NCI-H524 treated with DMSO at 0.1 percent for 48 hours (cell line): ENCODE measurements around the gene TMEM266.

Source experiments
- DNase-seq: peaks from one replicate; lab custom pipeline; 2025; lab: John Stamatoyannopoulos, UW

Gene TMEM266

DNA sequence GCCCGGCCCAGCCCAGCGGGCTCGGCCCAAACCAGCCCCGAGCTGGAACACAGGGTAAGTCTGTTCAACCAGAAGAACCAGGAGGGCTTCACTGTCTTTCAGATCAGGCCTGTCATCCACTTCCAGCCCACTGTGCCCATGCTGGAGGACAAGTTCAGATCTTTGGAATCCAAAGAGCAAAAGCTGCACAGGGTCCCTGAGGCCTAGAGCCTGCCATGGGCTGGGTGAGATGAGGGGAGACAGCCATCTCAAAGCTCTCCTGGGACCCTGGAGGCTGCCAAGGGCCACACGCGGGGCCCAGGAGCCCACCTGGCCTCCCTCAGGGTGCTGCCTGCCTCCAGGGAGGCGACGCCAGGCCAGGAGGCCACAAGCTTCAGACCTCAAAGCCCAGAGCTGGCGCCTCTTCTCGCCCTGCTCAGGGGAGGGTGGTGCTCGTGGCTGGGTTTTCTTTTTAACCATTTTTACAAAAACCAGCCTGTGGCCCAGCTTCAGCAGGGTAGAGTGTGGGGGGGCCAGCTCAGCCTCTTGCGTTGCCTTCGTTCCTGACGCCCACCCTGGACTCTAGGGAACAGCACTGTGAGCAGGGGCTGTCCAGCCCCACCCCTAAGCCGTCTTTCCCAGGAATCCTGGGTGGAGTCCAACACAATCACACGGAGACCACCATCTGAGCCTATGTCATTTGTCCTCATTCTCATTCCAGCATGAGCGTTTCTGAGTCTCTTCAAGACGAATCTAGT is 144.5 kb downstream of the TMEM266 start:
- no peak for DNase-seq

- no peak for DNase-seq
Observed at GRCh38 chr15:76204916-76205460, 145.2 kb downstream of the TMEM266 start.

GRCh38 chr15:76206325-76206976 is 146.7 kb downstream of the TMEM266 start:
- DNase-seq: no peak

- no peak for DNase-seq
Observed at GRCh38 chr15:76208084-76208785, 148.4 kb downstream of the TMEM266 start.

- DNase-seq: no peak
Observed at GRCh38 chr15:76208786-76209424, 149.1 kb downstream of the TMEM266 start.

GRCh38 chr15:76209523-76209922 is 149.7 kb downstream of the TMEM266 start:
- DNase-seq: no peak

DNA sequence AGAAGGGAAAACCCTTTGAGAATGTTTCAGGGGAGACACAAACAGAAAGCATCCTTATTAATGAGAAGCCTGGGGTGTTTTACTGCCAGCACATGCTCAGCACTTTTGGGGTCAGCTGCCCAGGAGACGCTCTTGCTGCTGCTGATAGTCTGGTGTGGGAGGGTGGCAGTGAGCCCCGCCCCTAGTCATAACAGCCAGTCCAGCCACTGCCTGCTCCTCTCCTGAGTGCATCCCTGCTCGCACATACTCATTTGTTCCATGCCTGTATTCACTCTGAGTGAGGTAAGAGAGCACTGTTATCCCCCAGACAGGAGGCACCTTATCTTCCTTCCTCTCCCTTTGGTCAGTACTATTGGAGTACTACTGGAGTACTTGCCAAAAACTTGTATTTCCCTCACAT is 150.2 kb downstream of the TMEM266 start:
- DNase-seq: no peak

GRCh38 chr15:76215634-76216033 is 155.8 kb downstream of the TMEM266 start:
- no peak for DNase-seq

DNA sequence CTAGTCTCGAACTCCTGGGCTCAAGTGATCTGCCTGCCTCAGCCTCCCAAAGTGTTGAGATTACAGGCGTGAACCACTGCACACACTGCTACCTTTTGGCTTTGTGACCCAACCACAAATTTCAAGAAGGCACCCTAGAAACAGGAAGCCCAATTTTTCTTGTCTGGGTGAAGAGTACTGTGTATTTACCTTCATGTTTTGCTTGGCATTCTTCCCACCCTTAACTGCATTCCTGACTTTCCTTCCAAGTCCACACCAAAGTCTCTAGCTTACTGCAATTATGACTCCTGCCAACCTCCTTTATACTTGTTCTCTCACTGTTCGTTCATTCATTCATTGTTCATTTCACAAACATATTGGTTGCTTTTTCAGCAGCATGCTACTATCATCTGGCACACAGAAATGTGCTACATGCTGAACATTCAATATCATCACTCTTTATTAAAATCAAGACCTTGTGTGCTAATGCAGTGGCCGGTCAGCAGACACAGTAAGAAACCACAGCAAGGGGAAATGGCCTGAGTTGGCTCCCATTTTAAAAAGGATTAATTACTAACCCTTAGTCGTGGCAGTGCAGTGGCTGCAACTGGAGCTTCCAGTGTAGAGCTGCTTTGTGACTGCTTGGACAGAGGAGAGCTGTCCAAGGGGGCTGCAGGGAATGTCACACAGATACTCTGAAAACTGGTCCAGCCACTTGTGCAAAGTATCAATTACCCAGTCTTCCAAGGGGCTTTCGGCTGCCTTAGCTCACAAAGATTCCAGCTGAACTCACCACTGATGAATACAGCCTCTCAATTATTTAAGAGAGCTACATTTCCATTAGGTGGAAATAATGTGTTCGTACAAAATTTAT is 157.5 kb downstream of the TMEM266 start:
- DNase-seq: no peak

DNA sequence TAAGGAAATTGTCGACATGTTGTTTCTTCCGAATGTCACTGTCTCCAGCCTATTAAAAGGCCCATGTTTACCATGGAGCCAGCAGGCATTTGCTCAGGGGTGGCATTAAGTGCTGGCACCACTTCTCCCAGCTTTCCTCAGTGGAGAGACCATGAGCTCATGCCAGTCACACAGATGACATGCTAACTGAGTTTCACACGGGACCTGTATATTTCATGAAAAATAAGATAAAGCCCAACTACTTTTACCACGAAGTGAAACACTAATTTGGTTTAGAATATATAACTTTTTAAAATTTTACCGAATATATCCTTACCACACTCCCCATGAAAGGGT is 158.1 kb downstream of the TMEM266 start:
- no peak for DNase-seq

GRCh38 chr15:76221085-76221767 is 161.4 kb downstream of the TMEM266 start:
- DNase-seq: no peak

DNA sequence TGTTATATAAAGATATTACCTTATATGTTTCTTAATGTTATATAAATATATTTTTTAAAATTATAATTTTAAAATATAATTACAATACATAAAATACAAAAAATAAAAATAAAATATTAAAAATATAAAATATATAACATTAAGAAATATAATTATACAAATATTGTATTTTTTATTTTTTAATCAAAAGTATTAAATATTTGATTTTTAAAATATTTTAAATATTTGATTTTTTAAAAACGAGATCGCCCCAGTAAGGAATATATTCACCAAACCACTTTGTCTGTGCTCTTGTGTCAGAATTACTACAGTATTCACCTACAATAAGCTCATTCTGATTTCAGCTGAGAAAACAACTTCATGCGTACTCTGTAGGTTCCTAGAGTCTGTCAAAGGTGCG is 162.4 kb downstream of the TMEM266 start:
- DNase-seq: no peak

GRCh38 chr15:76223521-76223920 is 163.7 kb downstream of the TMEM266 start:
- no peak for DNase-seq

- DNase-seq: no peak
Observed at GRCh38 chr15:76229266-76229665, 169.5 kb downstream of the TMEM266 start.

DNA sequence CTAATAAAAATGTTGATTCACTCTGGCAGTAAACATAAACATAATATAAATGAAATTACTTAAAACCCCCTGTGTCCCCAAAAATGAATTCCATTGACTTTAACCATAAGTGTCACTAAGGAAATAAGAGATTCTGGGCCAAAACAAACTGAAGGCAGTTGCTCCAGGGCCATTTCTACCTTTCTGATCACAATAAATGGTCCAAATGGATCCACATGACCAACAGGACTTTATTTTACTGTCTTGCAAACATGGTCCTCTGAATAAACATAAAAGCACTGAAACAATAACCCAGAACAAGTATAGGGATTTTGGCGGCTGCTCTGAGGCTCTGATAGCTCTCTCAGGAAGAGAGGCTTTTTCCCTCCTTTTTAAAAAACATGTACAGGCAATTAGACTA is 174.1 kb downstream of the TMEM266 start:
- DNase-seq: no peak

DNA sequence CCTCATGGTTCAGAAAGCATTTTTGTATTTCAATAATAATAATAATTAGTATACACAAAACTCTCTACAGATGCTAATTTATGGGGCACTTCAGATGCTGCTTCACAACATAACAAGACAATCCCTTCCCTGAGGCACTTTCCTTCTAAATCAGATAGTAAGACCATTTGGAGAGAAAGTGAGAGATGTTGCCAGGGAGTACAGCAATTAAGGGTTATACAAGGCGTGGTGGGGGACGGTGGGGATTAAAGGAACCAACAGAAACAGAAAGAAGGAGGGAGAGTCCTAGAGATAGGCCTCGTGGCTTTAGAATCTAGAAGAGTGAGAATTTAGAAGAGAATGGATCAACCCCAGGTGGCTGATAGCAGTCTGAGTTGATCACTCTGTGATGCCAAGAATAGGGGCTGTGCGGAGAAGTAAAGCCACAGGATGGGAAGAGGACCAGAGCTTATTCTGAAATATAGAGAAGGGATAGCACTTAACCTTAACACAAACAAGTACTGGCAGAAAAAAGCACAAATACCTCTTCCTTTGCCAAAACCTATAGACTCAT is 174.6 kb downstream of the TMEM266 start:
- DNase-seq: no peak

DNA sequence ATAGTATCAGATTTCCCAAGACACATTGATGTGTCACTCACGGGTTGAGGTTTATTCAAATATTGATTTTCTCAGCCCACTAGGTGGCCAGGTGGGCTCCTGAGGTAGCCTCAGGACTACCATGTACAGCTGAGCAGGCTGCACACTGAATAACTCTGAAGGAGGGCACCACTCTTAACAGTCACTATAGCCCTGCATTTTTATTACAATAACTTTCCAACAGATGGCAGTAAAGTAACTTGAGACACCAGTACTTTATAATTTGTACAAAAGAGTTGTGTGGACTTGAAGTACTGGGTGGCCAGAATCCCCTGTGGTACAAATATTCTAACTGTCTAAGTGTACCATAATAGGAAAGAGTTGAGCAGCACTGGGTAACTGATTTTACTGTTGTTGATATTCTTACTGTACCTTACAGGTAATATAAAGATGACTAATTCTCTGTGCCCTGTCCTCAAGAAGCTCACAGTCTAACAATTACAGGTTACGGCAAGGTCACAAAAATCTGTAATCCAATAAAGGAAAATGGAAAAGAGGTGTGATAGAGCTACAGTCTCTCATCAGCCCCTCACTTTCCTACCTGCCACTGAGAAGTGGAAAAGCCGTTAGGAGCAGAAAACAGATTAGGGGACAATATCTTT is 175.5 kb downstream of the TMEM266 start:
- DNase-seq: peak; percentile 79

GRCh38 chr15:76236350-76236749 is 176.6 kb downstream of the TMEM266 start:
- DNase-seq: no peak

- no peak for DNase-seq
Observed at GRCh38 chr15:76239786-76240185, 180.0 kb downstream of the TMEM266 start.

- DNase-seq: no peak
Observed at GRCh38 chr15:76245072-76245610, 185.4 kb downstream of the TMEM266 start.
